IMR-90 (cell line): ENCODE results near the gene C1orf56. TPM values are rescaled to one million over a fixed set of nuclear protein-coding genes. Genes with fewer than 3 reads are reported as not detected.

Experiments used
- ATAC-seq: fragments of 200-7000 bp; cut with Tn5 transposase; 2 replicates; pipeline ENCODE4 v1.9.1; 2020; ENCODE audit warnings: low read depth, mild to moderate bottlenecking, moderate library complexity
- BruUV-seq: library from RNA; stranded (reverse); fragments of 400-500 nt; replicated peaks from 2 replicates; lab custom pipeline; 2021; lab: Mats Ljungman, UMichigan
- CTCF ChIA-PET: fragments of 300-600 bp; formaldehyde crosslinking; extraction: SDS; loops from one replicate; lab custom pipeline; 2021; ENCODE audit warnings: antibody characterized with exemption; lab: Yijun Ruan, JAX
- POLR2A ChIA-PET: fragments of 300-600 bp; sonication (Branson Sonifier 250); formaldehyde crosslinking; loops from one replicate; lab custom pipeline; 2022; ENCODE audit warnings: antibody characterized with exemption; ENCODE audit not compliant: unreplicated experiment; lab: Charles Lee
- DNase-seq: peaks from one replicate; pipeline ENCODE4 v3.0.0; 2013
- H2AFZ ChIP-seq: replicated peaks from 2 replicates; pipeline ENCODE3; 2013; ENCODE audit warnings: low read length, mild to moderate bottlenecking; ENCODE audit not compliant: poor library complexity
- H2AK5ac ChIP-seq: 2 replicates; pipeline ENCODE4 v1.6.1; 2013; ENCODE audit warnings: low read depth, low read length, inconsistent platforms
- H2AK9ac ChIP-seq: replicated peaks from 2 replicates; pipeline ENCODE3; 2013; ENCODE audit warnings: mild to moderate bottlenecking, low read depth, low read length, moderate library complexity; ENCODE audit not compliant: poor library complexity
- H2BK120ac ChIP-seq: 2 replicates; pipeline ENCODE4 v1.6.1; 2013; ENCODE audit warnings: low read depth, low read length, inconsistent platforms
- H2BK15ac ChIP-seq: 3 replicates; pipeline ENCODE4 v1.6.1; 2013; ENCODE audit warnings: low read depth, low read length, inconsistent platforms
- H2BK20ac ChIP-seq: 2 replicates; pipeline ENCODE4 v1.6.1; 2013; ENCODE audit warnings: low read depth, mild to moderate bottlenecking, inconsistent platforms, low read length, moderate library complexity
- H2BK5ac ChIP-seq: 2 replicates; pipeline ENCODE4 v1.6.1; 2013; ENCODE audit warnings: mild to moderate bottlenecking, low read depth, low read length, inconsistent platforms; ENCODE audit not compliant: poor library complexity, severe bottlenecking
- H3K14ac ChIP-seq: replicated peaks from 2 replicates; pipeline ENCODE4 v1.6.1; 2013; ENCODE audit warnings: low read depth, low read length, inconsistent platforms
- H3K18ac ChIP-seq: 2 replicates; pipeline ENCODE4 v1.6.1; 2013; ENCODE audit warnings: low read depth, low read length, control low read depth
- H3K23ac ChIP-seq: 2 replicates; pipeline ENCODE4 v1.6.1; 2013; ENCODE audit warnings: low read depth, low read length, inconsistent platforms
- H3K27ac ChIP-seq: 2 replicates; pipeline ENCODE4 v1.5.1; 2013; ENCODE audit warnings: mild to moderate bottlenecking, control low read depth, low read length; ENCODE audit not compliant: insufficient read depth
- H3K27me3 ChIP-seq: 2 replicates; pipeline ENCODE4 v1.6.1; 2013; ENCODE audit warnings: low read length; ENCODE audit not compliant: control insufficient read depth, insufficient read depth
- H3K36me3 ChIP-seq: 2 replicates; pipeline ENCODE4 v1.6.1; 2013; ENCODE audit warnings: low read length, mixed read lengths; ENCODE audit not compliant: control insufficient read depth, insufficient read depth
- H3K4ac ChIP-seq: 2 replicates; pipeline ENCODE4 v1.6.1; 2013; ENCODE audit warnings: low read depth, low read length, inconsistent platforms
- H3K4me1 ChIP-seq: 2 replicates; pipeline ENCODE4 v1.6.1; 2013; ENCODE audit warnings: low read length, mixed read lengths; ENCODE audit not compliant: control insufficient read depth, insufficient read depth
- H3K4me2 ChIP-seq: 2 replicates; pipeline ENCODE4 v1.6.1; 2013; ENCODE audit warnings: low read depth, mild to moderate bottlenecking, control low read depth, low read length, moderate library complexity
- H3K4me3 ChIP-seq: 2 replicates; pipeline ENCODE4 v1.5.1; 2013; ENCODE audit warnings: low read depth, mild to moderate bottlenecking, control low read depth, low read length, moderate library complexity; ENCODE audit not compliant: insufficient read depth
- H3K56ac ChIP-seq: 2 replicates; pipeline ENCODE4 v1.6.1; 2013; ENCODE audit warnings: low read length, inconsistent platforms; ENCODE audit not compliant: insufficient read depth; ENCODE audit errors: extremely low read depth
- H3K79me1 ChIP-seq, 2 experiments: 2 replicates each; pipeline ENCODE4 v1.6.1; 2013; ENCODE audit warnings: low read length in 2 of 2, inconsistent platforms in 1 of 2, low read depth in 1 of 2
- H3K9ac ChIP-seq: 2 replicates; pipeline ENCODE4 v1.6.1; 2013; ENCODE audit warnings: low read depth, low read length, control low read depth
- H3K9me1 ChIP-seq: 2 replicates; pipeline ENCODE4 v1.6.1; 2013; ENCODE audit warnings: low read length, inconsistent platforms; ENCODE audit not compliant: insufficient read depth
- H3K9me3 ChIP-seq: 2 replicates; pipeline ENCODE4 v1.6.1; 2013; ENCODE audit warnings: low read length; ENCODE audit not compliant: control insufficient read depth, insufficient read depth
- H4K20me1 ChIP-seq: 2 replicates; pipeline ENCODE4 v1.6.1; 2013; ENCODE audit warnings: low read length, inconsistent platforms; ENCODE audit not compliant: insufficient read depth
- H4K5ac ChIP-seq: 2 replicates; pipeline ENCODE4 v1.6.1; 2013; ENCODE audit warnings: mild to moderate bottlenecking, low read depth, low read length, control low read depth
- H4K8ac ChIP-seq, 2 experiments: 2 replicates each; pipeline ENCODE4 v1.6.1; 2013; ENCODE audit warnings: low read depth in 2 of 2, low read length in 2 of 2, control low read depth in 1 of 2, inconsistent platforms in 1 of 2
- H4K91ac ChIP-seq: 2 replicates; pipeline ENCODE4 v1.6.1; 2013; ENCODE audit warnings: low read depth, low read length, inconsistent platforms; ENCODE audit not compliant: insufficient read depth
- BHLHE40 ChIP-seq: fragments of 150-350 bp; IDR thresholded peaks from 2 replicates; pipeline ENCODE4 v1.6.1; 2016; ENCODE audit warnings: mild to moderate bottlenecking, low read depth, low read length
- CEBPB ChIP-seq: IDR thresholded peaks from 2 replicates; pipeline ENCODE4 v1.6.1; 2012; ENCODE audit warnings: low read depth, low read length, improper control_type of control experiment
- CHD1 ChIP-seq: IDR thresholded peaks from 2 replicates; pipeline ENCODE4 v1.6.1; 2012; ENCODE audit warnings: low read depth, low read length, improper control_type of control experiment
- FOS ChIP-seq: fragments of 150-350 bp; IDR thresholded peaks from 2 replicates; pipeline ENCODE4 v1.6.1; 2016; ENCODE audit warnings: low read depth, low read length
- MAFK ChIP-seq: IDR thresholded peaks from 2 replicates; pipeline ENCODE4 v1.6.1; 2012; ENCODE audit warnings: low read depth, low read length, improper control_type of control experiment
- MAZ ChIP-seq: IDR thresholded peaks from 2 replicates; pipeline ENCODE4 v1.6.1; 2012; ENCODE audit warnings: low read depth, mild to moderate bottlenecking, low read length, improper control_type of control experiment, moderate library complexity, borderline replicate concordance
- NFE2L2 ChIP-seq: fragments of 150-350 bp; IDR thresholded peaks from 2 replicates; pipeline ENCODE4 v1.6.1; 2016; ENCODE audit warnings: low read depth, mild to moderate bottlenecking, low read length
- POLR2A ChIP-seq: IDR thresholded peaks from 2 replicates; pipeline ENCODE4 v1.6.1; 2012; ENCODE audit warnings: mild to moderate bottlenecking, low read depth, low read length
- RAD21 ChIP-seq: IDR thresholded peaks from 2 replicates; pipeline ENCODE4 v1.6.1; 2012; ENCODE audit warnings: low read length, improper control_type of control experiment
- RCOR1 ChIP-seq: IDR thresholded peaks from 2 replicates; pipeline ENCODE4 v1.6.1; 2012; ENCODE audit warnings: mild to moderate bottlenecking, low read length, improper control_type of control experiment; ENCODE audit not compliant: insufficient replicate concordance
- USF2 ChIP-seq: fragments of 150-350 bp; IDR thresholded peaks from 2 replicates; pipeline ENCODE4 v1.6.1; 2017; ENCODE audit warnings: mild to moderate bottlenecking, antibody characterized with exemption, low read length, low read depth
- WGBS, 2 experiments: methylation state at CpG; one replicate each; pipeline versions ENCODE4 v1.1.5 to v1.1.7; 2013; ENCODE audit warnings: missing lambda C conversion rate in 2 of 2; ENCODE audit not compliant: insufficient read length in 1 of 2; ENCODE audit errors: extremely low coverage in 2 of 2; 5-methylcytosine and 5-hydroxymethylcytosine counted together
- dilution Hi-C: fragments of 300-500 bp; cut with HindIII; formaldehyde crosslinking; loops from one replicate; pipeline ENCODE4 v1.14.3; 2018; ENCODE audit warnings: low sequenced_read_pairs; ENCODE audit not compliant: unreplicated experiment
- in situ Hi-C: fragments of 300-500 bp; cut with MboI; formaldehyde crosslinking; loops from 3 replicates; pipeline ENCODE4 v1.14.3; 2019; ENCODE audit warnings: low sequenced_read_pairs, inconsistent platforms, mixed read lengths
- intact Hi-C: fragments of 100-400 bp; cut with micrococcal nuclease; formaldehyde crosslinking; loops from 2 replicates; pipeline ENCODE4 v1.10.0; 2022
- polyA plus RNA-seq, 3 experiments: library from polyadenylated mRNA; depleted of rRNA; stranded (reverse); fragments of >200 nt; gene quantifications; 2 replicates each; pipeline ENCODE4 v1.2.3, GENCODE V29; 2012; ENCODE audit warnings: low replicate concordance in 1 of 3
- total RNA-seq: library from RNA; depleted of rRNA; stranded (reverse); fragments of >200 nt; gene quantifications from 2 replicates; pipeline ENCODE4 v1.2.3, GENCODE V29; 2012

C1orf56 gene
- total and polyA plus RNA-seq, 2 of the 4 experiments (the other 2 are of a cell fraction) = 0.54 to 1.2 TPM

GRCh38 chr1:151032164-151032563, 15.4 kb upstream of the C1orf56 start:
- BruUV-seq = no TSS peak

More at GRCh38 chr1:151032164-151032563, 15.4 kb upstream of the C1orf56 start:
- Histone ChIP-seq H3K79me1 (no peaks in the 10 kb centered on the region), H4K20me1 (no peaks in the 10 kb centered on the region), H3K56ac (no peak overlapping the region), H3K27me3 (no peaks in the 10 kb centered on the region), H3K14ac (no peak overlapping the region), H2BK20ac (no peak overlapping the region), H4K8ac (no peak overlapping the region), H4K91ac (no peak overlapping the region), H3K36me3 (peaks cover 29% of the 10 kb centered on the region), H3K23ac (no peak overlapping the region), H3K4me3 (no peak overlapping the region), H2BK15ac (no peak overlapping the region), H3K18ac (no peak overlapping the region), H3K4me2 (no peak overlapping the region), H2BK120ac (no peak overlapping the region), H3K4ac (no peak overlapping the region), H2BK5ac (no peak overlapping the region), H3K9me1 (no peaks in the 10 kb centered on the region), H3K9me3 (no peaks in the 10 kb centered on the region), H3K9ac (no peak overlapping the region), H2AK5ac (no peak overlapping the region), H3K27ac (no peak overlapping the region), H4K5ac (no peak overlapping the region), H3K4me1 (no peaks in the 10 kb centered on the region), H2AFZ (no peak overlapping the region), H2AK9ac (no peak overlapping the region)
- intact Hi-C loops = no loop called here
- in situ Hi-C loops = loop anchor here (10.0 kb wide), 1 partner anchor 57 kb away; the partner anchor contains the start of gene CERS2
- POLR2A ChIA-PET = no interaction called here
- TF ChIP-seq MAFK (no peak), MAZ (no peak), POLR2A (no peak), CHD1 (no peak), NFE2L2 (no peak), USF2 (no peak), RCOR1 (no peak), RAD21 (no peak), FOS (no peak), BHLHE40 (no peak), CEBPB (no peak)
- CTCF ChIA-PET = interaction anchor here (0.6 kb wide), 1 partner anchor 146 kb away, joined by 4 read pairs; no protein-coding TSS in a partner anchor
- ATAC-seq (no peak), DNase-seq (no peak)
- WGBS, 2 experiments = no CpG with 5 or more reads among the region's 8 CpGs
- dilution Hi-C loops = no loop called here
